Activated naive CD8-positive, alpha-beta T cell treated with anti-CD3 and anti-CD28 coated beads, Interleukin-2, amount 50 U/mL, for 24 hours (primary cell): ENCODE results near the gene KIAA0232.
A peak's percentile ranks its signal among the peaks of the same experiment; 100 is the strongest.

Experiments used
- ATAC-seq: fragments of 150-1000 bp; cut with Tn5 transposase; one replicate; pipeline ENCODE4 v1.10.0; 2021
- DNase-seq: peaks from one replicate; pipeline ENCODE4 v3.0.0; 2021
- H3K27ac Mint-ChIP-seq: one replicate; pipeline ENCODE4 v1.8.0; 2021; ENCODE audit warnings: mild to moderate bottlenecking, mixed read lengths
- H3K27me3 Mint-ChIP-seq: one replicate; pipeline ENCODE4 v1.8.0; 2021; ENCODE audit warnings: mixed read lengths
- H3K36me3 Mint-ChIP-seq: one replicate; pipeline ENCODE4 v1.8.0; 2021; ENCODE audit warnings: low read depth, mixed read lengths
- H3K4me1 Mint-ChIP-seq: one replicate; pipeline ENCODE4 v1.8.0; 2021; ENCODE audit warnings: mixed read lengths
- H3K4me3 Mint-ChIP-seq: one replicate; pipeline ENCODE4 v1.8.0; 2021; ENCODE audit warnings: mild to moderate bottlenecking, moderate library complexity, mixed read lengths
- H3K9me3 Mint-ChIP-seq: one replicate; pipeline ENCODE4 v1.8.0; 2021; ENCODE audit warnings: mixed read lengths

KIAA0232 gene, protein sequence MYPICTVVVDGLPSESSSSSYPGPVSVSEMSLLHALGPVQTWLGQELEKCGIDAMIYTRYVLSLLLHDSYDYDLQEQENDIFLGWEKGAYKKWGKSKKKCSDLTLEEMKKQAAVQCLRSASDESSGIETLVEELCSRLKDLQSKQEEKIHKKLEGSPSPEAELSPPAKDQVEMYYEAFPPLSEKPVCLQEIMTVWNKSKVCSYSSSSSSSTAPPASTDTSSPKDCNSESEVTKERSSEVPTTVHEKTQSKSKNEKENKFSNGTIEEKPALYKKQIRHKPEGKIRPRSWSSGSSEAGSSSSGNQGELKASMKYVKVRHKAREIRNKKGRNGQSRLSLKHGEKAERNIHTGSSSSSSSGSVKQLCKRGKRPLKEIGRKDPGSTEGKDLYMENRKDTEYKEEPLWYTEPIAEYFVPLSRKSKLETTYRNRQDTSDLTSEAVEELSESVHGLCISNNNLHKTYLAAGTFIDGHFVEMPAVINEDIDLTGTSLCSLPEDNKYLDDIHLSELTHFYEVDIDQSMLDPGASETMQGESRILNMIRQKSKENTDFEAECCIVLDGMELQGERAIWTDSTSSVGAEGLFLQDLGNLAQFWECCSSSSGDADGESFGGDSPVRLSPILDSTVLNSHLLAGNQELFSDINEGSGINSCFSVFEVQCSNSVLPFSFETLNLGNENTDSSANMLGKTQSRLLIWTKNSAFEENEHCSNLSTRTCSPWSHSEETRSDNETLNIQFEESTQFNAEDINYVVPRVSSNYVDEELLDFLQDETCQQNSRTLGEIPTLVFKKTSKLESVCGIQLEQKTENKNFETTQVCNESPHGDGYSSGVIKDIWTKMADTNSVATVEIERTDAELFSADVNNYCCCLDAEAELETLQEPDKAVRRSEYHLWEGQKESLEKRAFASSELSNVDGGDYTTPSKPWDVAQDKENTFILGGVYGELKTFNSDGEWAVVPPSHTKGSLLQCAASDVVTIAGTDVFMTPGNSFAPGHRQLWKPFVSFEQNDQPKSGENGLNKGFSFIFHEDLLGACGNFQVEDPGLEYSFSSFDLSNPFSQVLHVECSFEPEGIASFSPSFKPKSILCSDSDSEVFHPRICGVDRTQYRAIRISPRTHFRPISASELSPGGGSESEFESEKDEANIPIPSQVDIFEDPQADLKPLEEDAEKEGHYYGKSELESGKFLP (N-terminal part only)

DNA sequence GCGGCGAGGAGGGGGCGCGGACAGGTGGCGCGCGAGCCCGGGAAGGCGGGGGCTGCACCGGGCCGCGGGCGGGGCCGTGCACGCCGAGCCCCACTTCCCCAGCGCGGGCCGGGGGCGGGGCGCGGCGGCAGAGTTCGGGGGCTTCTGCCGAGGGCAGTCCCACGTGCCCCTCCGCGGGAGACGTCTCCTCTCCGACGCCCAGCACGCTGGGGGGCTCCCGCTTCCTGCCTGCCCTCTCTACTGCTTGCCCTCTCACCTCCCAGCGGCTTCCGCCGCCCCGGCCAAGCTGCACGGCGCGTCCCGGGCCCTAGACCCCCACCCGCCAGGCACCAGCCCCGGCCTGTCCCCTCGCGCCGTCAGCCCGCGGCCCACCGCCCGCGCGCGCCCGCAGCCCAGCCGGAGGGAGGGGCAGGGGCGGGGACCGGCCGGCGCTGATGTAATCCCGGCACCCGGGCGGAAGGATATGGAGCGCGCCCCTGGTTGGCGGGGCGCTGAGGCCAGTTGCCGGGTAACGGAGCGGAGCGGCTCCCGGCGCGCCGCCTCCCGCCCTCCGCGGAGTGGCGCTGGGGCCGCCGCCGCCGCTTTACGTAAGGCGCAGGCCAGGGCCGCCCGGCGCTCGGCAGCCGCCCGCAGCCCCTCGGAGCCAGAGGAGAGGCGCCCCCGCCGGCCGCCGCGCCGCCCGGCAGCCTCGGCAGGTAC, at the start of gene KIAA0232:
Gene KIAA0232 (plus strand): TSS at position 581 of the 699 bp plus-strand sequence. CDS start 41,727 bp downstream, outside the sequence.
- Mint-ChIP-seq H3K27me3 (no peaks in the 10 kb centered on the region), H3K36me3 (no peaks in the 10 kb centered on the region), H3K9me3 (no peaks in the 10 kb centered on the region), H3K4me1 (peaks cover 58% of the 10 kb centered on the region), H3K4me3 (peak within 1 kb of the TSS; percentile 89), H3K27ac (peak within 1 kb of the TSS; percentile 66)
- ATAC-seq (peak; percentile 81), DNase-seq (peak; percentile 92)

DNA sequence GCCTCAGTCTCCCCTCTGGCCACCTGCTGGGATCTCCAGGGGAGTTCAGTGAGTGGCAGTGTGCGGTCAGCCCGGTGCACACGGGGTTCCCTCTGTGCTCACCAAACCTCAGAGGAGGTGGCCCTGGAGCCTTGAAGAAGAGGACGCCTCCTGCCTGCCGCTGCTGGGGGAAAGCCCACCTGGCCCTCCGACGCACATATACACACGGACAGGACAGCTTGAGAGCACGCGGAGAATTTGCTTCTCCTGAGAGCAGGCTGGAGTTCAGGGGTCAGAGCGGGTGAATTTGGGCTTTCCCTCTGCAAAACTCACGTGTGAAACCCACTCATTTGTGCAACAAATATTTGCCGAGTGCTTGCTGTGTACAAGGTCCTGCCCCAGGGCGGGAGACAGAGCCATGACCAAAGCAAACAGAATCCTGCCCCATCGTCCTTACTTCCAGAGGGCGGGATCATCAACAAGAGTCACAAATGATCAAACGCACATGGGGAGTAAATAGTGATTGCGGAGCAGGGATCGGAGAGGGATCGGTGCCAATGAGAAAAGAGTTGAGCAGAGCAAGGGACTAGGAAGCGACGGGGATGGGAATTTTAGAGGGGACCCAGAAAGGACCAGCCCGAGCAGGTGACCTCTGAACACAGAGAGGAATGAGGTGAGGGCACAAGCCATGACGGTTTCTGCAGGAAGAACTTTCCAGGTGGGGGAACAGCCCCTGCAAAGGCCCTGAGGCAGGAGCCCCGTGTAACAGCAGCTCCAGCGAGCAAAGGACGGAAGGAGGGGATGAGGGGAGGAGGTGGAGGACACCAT, 49.0 kb upstream of the KIAA0232 start:
- Mint-ChIP-seq H3K27ac (no peak overlapping the region), H3K4me3 (no peak overlapping the region), H3K4me1 (no peaks in the 10 kb centered on the region), H3K27me3 (no peaks in the 10 kb centered on the region), H3K36me3 (no peaks in the 10 kb centered on the region), H3K9me3 (no peaks in the 10 kb centered on the region)
- DNase-seq (no peak), ATAC-seq (no peak)

DNA sequence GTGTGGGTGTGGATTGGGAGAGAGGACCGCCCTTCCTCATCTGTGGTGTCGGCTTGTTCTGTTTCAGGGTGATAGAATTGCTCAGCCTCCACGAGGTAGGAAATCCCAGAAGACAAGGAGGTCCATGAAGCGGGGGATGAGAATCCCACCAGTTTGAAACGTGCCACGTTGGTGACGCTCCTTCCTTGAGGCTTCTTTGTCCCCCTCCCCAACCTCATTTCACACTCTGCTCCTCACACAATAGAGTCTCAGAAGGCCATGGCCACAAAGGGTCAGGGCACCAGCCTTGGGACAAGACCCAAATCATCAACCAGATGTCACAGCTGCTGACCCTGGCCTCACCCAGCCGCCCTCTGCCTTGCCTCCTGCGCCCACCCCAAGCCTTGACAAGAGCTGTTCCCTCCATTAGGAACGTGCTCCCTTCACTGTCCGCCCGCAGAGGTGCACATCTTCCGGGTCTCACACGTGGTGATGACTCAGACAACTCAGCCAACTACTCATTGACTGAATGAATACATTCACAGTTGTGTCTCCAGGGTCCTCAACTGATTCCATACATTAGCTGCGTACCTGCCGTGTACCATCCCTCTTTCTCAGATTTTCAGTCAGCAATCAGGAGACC, 48.3 kb upstream of the KIAA0232 start:
- no peaks in the 10 kb centered on the region for H3K9me3 Mint-ChIP-seq
- no peak for DNase-seq
- ATAC-seq = no peak
- H3K27ac Mint-ChIP-seq = no peak overlapping the region
- no peaks in the 10 kb centered on the region for H3K27me3 Mint-ChIP-seq
- H3K4me1 Mint-ChIP-seq = no peaks in the 10 kb centered on the region
- H3K36me3 Mint-ChIP-seq = no peaks in the 10 kb centered on the region
- H3K4me3 Mint-ChIP-seq = no peak overlapping the region

DNA sequence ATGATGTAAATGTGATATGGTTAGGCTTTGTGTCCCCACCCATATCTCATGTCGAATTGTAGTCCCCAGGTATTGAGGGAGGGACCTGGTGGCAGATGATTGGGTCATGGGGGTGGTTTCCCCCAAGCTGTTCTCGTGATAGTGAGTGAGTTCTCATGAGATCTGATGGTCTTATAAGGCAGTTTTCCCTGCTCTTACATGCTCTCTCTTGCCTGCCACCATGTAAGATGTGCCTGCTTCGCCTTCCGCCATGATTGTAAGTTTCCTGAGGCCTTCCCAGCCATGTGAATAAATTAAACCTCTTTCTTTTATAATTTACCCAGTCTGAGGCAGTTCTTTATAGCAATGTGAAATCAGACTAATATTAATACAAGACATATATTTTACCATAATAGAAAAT, 42.6 kb upstream of the KIAA0232 start:
- H3K27ac Mint-ChIP-seq = no peak overlapping the region
- H3K36me3 Mint-ChIP-seq = no peaks in the 10 kb centered on the region
- DNase-seq (no peak), ATAC-seq (no peak)
- no peaks in the 10 kb centered on the region for H3K27me3 Mint-ChIP-seq
- H3K9me3 Mint-ChIP-seq = no peaks in the 10 kb centered on the region
- peaks cover 3% of the 10 kb centered on the region for H3K4me1 Mint-ChIP-seq
- H3K4me3 Mint-ChIP-seq = no peak overlapping the region

DNA sequence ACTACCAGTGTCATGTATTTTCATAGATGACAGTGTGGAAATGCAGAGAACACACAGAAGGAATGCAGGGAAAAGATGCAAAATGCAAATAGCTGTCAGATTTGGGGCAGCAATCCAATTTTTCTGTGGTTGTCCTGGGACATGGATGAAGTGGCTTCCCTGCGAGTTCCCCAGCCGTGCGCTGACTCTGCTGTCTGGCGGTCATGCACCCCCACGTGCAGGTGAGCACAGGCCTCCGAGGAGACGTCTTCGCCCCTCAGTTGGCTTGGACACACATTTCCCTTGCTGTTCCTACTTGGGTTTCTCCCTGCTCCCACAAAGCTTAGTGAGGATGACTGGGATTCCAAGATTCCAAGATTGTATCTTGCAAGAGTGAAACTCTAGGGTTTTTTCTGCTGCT, 42.2 kb upstream of the KIAA0232 start:
- no peaks in the 10 kb centered on the region for H3K27me3 Mint-ChIP-seq
- no peaks in the 10 kb centered on the region for H3K9me3 Mint-ChIP-seq
- peaks cover 3% of the 10 kb centered on the region for H3K4me1 Mint-ChIP-seq
- no peak for DNase-seq
- H3K27ac Mint-ChIP-seq = no peak overlapping the region
- ATAC-seq = no peak
- H3K4me3 Mint-ChIP-seq = no peak overlapping the region
- H3K36me3 Mint-ChIP-seq = no peaks in the 10 kb centered on the region

DNA sequence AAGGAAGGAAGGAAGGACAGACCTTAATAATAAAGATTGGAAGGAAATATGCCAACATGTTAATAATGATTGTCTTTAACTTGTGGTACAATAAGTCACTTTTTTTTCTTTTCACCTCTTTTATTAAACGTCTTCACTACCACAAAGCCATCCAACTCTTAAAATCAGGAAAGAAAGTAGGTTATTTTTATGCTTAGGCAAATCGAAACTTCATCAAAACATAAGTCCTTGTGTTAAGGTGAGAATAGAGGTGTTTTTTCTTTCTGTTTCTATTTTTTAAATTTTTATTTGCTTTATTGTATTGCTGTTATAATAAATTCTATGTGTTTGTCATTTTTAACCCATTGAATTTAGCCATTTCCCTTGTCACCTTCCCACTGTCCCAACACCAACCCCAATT, 40.0 kb upstream of the KIAA0232 start:
- no peaks in the 10 kb centered on the region for H3K9me3 Mint-ChIP-seq
- H3K4me1 Mint-ChIP-seq = peaks cover 3% of the 10 kb centered on the region
- H3K36me3 Mint-ChIP-seq = no peaks in the 10 kb centered on the region
- H3K27ac Mint-ChIP-seq = no peak overlapping the region
- no peaks in the 10 kb centered on the region for H3K27me3 Mint-ChIP-seq
- no peak overlapping the region for H3K4me3 Mint-ChIP-seq
- no peak for DNase-seq
- no peak for ATAC-seq

DNA sequence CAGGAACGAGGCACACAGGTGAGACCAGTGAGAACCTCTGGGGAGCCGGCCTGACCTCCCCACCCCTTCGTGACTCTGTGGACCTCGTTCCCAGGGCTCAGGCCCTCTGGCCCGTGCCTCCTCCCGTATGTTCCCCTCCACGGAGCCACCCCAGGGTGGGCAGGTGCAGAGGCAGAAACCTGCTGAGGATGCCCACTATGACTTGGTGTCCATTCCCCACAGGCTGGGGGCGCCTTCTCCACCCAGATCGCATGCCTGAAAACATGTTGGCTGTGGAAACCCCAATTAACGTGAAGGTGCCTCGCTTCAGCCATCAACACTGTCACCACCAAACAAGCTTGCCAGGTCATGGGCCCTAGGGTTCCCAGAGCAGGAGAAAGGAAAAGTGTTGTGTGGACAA, 39.5 kb upstream of the KIAA0232 start:
- ATAC-seq = no peak
- no peak for DNase-seq
- Mint-ChIP-seq H3K27me3 (no peaks in the 10 kb centered on the region), H3K4me3 (no peak overlapping the region), H3K9me3 (no peaks in the 10 kb centered on the region), H3K27ac (no peak overlapping the region), H3K36me3 (no peaks in the 10 kb centered on the region), H3K4me1 (peaks cover 3% of the 10 kb centered on the region)

DNA sequence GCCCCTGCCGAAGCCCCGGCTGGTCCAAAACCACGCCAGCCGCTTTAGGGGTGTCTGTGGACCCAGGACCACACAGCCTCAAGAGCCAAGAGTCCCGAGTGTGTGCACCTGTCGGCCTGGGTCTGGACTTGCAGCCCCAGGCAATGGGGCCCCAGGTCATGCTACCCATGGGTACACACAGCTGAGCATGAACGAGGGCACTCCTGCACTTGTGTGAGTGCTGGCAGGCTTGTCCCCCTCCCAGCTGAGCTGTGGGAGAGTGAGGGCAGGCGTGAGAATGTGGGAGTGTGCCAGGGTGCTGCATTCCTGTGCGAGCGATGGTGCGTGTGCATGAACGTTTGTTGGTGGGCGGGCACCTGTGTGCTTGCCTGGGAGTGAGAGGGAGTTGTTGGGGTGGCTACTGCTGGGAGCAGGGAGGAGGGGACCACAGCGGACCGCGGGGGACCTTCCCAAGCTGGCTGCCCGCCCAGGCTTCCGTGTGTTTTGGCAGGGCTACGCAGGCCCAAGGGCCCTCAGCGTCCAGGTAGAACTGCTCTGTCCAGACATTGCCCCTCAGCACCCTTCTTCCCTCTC, 35.7 kb upstream of the KIAA0232 start:
- no peaks in the 10 kb centered on the region for H3K9me3 Mint-ChIP-seq
- no peak overlapping the region for H3K27ac Mint-ChIP-seq
- H3K4me1 Mint-ChIP-seq = peaks cover 12% of the 10 kb centered on the region
- no peaks in the 10 kb centered on the region for H3K27me3 Mint-ChIP-seq
- H3K36me3 Mint-ChIP-seq = no peaks in the 10 kb centered on the region
- no peak for ATAC-seq
- no peak for DNase-seq
- H3K4me3 Mint-ChIP-seq = no peak overlapping the region

DNA sequence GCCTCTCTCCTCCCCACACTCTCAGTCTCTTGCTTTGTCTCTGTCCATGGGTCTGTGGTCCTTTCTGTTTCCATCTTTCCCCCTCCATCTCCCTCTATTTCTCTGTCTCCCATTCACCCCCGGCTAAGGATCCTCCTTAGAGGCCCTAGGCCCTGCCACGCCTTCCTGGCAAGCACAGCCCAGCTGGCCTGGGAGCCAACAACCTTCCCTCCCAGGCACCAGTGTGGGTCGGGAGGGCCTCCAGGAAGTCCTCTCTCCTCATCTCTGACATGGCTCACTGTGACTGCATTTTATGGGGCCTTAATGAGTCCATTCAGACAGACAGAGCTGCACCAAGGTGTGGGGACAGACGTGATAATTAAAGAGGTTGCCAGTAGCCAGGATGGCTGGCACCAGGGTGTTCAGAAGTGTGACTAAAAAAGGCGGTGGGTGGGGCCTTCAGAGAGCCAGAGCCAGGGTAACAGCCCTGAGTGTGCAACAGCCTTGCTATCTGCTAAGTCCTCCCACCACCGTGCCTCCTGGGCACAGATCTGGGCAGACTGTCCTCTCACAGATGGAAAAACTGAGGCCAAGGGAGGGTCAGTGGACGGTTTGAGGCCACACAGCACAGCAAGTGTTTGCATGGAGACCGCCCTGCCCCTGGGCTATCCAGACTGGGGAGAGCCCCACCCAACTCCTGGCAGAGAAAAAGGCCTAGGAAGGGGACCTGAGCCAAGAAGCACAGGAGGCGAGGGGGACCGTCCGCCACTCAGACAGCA, 35.1 kb upstream of the KIAA0232 start:
- DNase-seq = no peak
- no peak overlapping the region for H3K4me3 Mint-ChIP-seq
- no peak overlapping the region for H3K27ac Mint-ChIP-seq
- ATAC-seq = no peak
- no peaks in the 10 kb centered on the region for H3K36me3 Mint-ChIP-seq
- no peaks in the 10 kb centered on the region for H3K9me3 Mint-ChIP-seq
- peaks cover 12% of the 10 kb centered on the region for H3K4me1 Mint-ChIP-seq
- H3K27me3 Mint-ChIP-seq = no peaks in the 10 kb centered on the region

DNA sequence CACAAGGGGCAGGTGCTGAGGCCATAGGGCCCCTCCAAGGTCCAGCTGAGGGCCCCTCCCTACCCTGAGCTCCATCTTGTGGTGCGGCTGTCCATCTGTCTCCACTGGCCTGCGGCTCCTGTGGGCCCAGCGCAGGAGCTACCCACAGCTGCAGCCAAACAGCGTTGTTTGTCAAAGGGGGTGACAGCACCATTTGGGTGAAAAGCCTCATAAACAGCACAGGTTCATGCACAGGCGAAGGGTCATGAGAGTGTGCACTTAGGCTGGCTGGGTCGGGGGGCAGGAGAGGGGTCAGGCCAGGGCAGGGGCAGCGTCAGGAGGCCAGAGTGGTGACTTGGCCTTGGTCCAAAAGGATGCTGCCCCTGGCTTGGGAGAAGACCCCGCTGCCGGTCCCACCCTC, 34.2 kb upstream of the KIAA0232 start:
- ATAC-seq (no peak), DNase-seq (no peak)
- Mint-ChIP-seq H3K27ac (no peak overlapping the region), H3K4me3 (no peak overlapping the region), H3K4me1 (peaks cover 12% of the 10 kb centered on the region), H3K9me3 (no peaks in the 10 kb centered on the region), H3K27me3 (no peaks in the 10 kb centered on the region), H3K36me3 (no peaks in the 10 kb centered on the region)

DNA sequence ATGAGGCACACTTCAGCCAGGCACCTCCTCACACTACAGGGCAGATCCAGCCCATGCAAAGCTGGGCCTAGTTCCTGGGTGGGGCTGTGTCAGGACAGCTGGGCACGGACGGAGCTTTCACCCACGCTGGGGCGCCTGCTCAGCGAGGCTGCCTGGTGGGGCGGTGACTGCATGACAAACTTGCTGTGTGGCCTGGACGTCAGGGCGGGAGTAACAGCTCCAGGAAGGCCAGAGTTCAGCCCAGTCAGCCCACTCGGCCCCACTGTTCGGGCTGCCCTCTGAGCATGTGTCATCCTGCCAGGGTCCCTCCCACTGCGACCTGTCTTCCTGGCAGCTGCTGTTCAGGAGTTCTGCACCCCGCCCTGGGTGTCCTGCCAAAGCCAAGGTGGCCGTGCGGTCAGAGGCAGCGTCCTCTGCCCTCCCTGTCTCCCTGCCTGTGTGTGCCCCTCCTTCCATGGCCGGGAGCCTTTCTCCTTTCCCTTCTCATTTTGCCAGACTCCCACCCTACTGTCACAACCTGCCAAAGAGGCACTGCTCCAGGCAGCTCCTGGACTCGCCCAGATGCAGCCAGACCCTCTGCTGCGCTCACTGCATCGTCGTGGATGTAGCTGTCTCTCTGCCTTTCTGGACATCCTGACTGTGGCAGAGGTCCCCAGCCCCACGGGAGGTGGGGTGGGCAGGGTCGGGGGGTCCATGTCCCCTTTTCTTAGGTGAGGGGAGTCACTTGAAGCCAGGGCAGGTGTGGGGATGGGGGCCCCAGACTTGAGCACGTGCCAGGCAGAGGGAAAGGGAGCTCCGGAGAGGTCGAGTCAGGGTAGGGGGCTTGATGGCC, 33.0 kb upstream of the KIAA0232 start:
- no peak overlapping the region for H3K27ac Mint-ChIP-seq
- DNase-seq (no peak), ATAC-seq (no peak)
- no peaks in the 10 kb centered on the region for H3K36me3 Mint-ChIP-seq
- H3K4me3 Mint-ChIP-seq = no peak overlapping the region
- peaks cover 12% of the 10 kb centered on the region for H3K4me1 Mint-ChIP-seq
- no peaks in the 10 kb centered on the region for H3K9me3 Mint-ChIP-seq
- H3K27me3 Mint-ChIP-seq = no peaks in the 10 kb centered on the region
